K562 (cell line): ENCODE data around the gene SFXN3. TPM values are rescaled to one million over a fixed set of nuclear protein-coding genes. Genes with fewer than 3 reads are reported as not detected.

ENCODE experiments used
- ATAC-seq: fragments of 200-7000 bp; cut with Tn5 transposase; 3 replicates; pipeline ENCODE4 v1.9.1; 2020; ENCODE audit warnings: moderate library complexity
- BruUV-seq: library from RNA; stranded (reverse); fragments of 400-500 nt; replicated peaks from 2 replicates; lab custom pipeline; 2021; lab: Mats Ljungman, UMichigan
- CTCF ChIA-PET: fragments of 300-600 bp; formaldehyde crosslinking; extraction: SDS; loops from one replicate; lab custom pipeline; 2021; ENCODE audit warnings: low intra/inter-chr PET ratio; lab: Yijun Ruan, JAX
- POLR2A ChIA-PET: fragments of 300-600, 350-650 bp; sonication (Branson Sonifier 250); formaldehyde crosslinking; extraction: SDS; loops from one replicate; lab custom pipeline; 2021; ENCODE audit warnings: antibody characterized with exemption, inconsistent platforms; lab: Yijun Ruan, JAX
- DNase-seq, 4 experiments: peaks; one replicate each; pipeline versions ENCODE4 v3.0.0 to v3.0.0-alpha.2; 2011 to 2018; ENCODE audit warnings: low spot score in 3 of 4, mixed read lengths in 3 of 4; ENCODE audit errors: extremely low read depth in 1 of 4
- FAIRE-seq: peaks from 2 replicates; lab custom pipeline; 2011; peaks lifted over from hg19 to GRCh38; lab: Jason Lieb, UNC
- H2AFZ ChIP-seq: 2 replicates; pipeline ENCODE4 v1.6.0; 2011; ENCODE audit warnings: low read depth, low read length, control low read depth, inconsistent platforms
- H3K27ac ChIP-seq: fragments of 200-600 bp; 3 replicates; pipeline ENCODE4 v1.8.0; 2011; ENCODE audit warnings: low read depth, mild to moderate bottlenecking, control low read depth, inconsistent platforms, low read length, moderate library complexity, mixed read lengths; ENCODE audit errors: extremely low read depth
- H3K27me3 ChIP-seq, 2 experiments: fragments of 300-600 bp in 1 of 2; 2 replicates in 1 of 2; 3 replicates in 1 of 2; pipeline versions ENCODE4 v1.6.0 to v1.8.0; 2011; ENCODE audit warnings: inconsistent platforms in 2 of 2, low read length in 2 of 2, mild to moderate bottlenecking in 1 of 2, mixed read lengths in 1 of 2, moderate library complexity in 1 of 2; ENCODE audit not compliant: control insufficient read depth in 2 of 2, insufficient read depth in 2 of 2
- H3K36me3 ChIP-seq: fragments of 300-600 bp; 3 replicates; pipeline ENCODE4 v1.8.0; 2011; ENCODE audit warnings: mild to moderate bottlenecking, low read length, inconsistent platforms; ENCODE audit not compliant: control insufficient read depth, insufficient read depth
- H3K4me1 ChIP-seq, 2 experiments: fragments of 200-600 bp in 1 of 2; replicated peaks in 1 of 2; 2 replicates in 1 of 2; 3 replicates in 1 of 2; pipeline versions ENCODE4 v1.5.1 to v1.8.0; 2011; ENCODE audit warnings: inconsistent platforms in 2 of 2, low read length in 2 of 2, mild to moderate bottlenecking in 1 of 2, mixed read lengths in 1 of 2, moderate library complexity in 1 of 2; ENCODE audit not compliant: control insufficient read depth in 2 of 2, insufficient read depth in 2 of 2
- H3K4me2 ChIP-seq: 2 replicates; pipeline ENCODE4 v1.6.1; 2011; ENCODE audit warnings: low read length, control low read depth, inconsistent platforms, mixed read lengths; ENCODE audit not compliant: insufficient read depth
- H3K4me3 ChIP-seq: fragments of 200-600 bp; sonication (generic), shearing (Covaris generic); 2 replicates; pipeline ENCODE4 v1.5.1; 2016; ENCODE audit warnings: control low read depth, inconsistent platforms
- H3K79me2 ChIP-seq: fragments of 200-600 bp; 3 replicates; pipeline ENCODE4 v1.8.0; 2011; ENCODE audit warnings: low read length, inconsistent platforms; ENCODE audit not compliant: control insufficient read depth, insufficient read depth
- H3K9ac ChIP-seq, 2 experiments: 2 replicates each; pipeline versions ENCODE4 v1.6.0 to v1.6.1; 2011; ENCODE audit warnings: low read depth in 2 of 2, low read length in 2 of 2, control low read depth in 1 of 2, inconsistent platforms in 1 of 2, mild to moderate bottlenecking in 1 of 2, mixed read lengths in 1 of 2; ENCODE audit not compliant: insufficient read depth in 1 of 2
- H3K9me1 ChIP-seq: one replicate; pipeline ENCODE4 v1.6.0; 2011; ENCODE audit warnings: inconsistent platforms, mild to moderate bottlenecking, low read length, moderate library complexity; ENCODE audit not compliant: control insufficient read depth, insufficient read depth
- H3K9me3 ChIP-seq: replicated peaks from 2 replicates; pipeline ENCODE4 v1.5.1; 2011; ENCODE audit warnings: low read depth, low read length, inconsistent platforms; ENCODE audit not compliant: control insufficient read depth, insufficient read depth
- H4K20me1 ChIP-seq: replicated peaks from 2 replicates; pipeline ENCODE4 v1.6.1; 2011; ENCODE audit warnings: low read length, inconsistent platforms, mixed read lengths; ENCODE audit not compliant: control insufficient read depth, insufficient read depth
- BHLHE40 ChIP-seq: IDR thresholded peaks from 2 replicates; pipeline ENCODE4 v1.6.1; 2011; ENCODE audit warnings: low read length, improper control_type of control experiment
- MEIS2 ChIP-seq: fragments of 450-650 bp; IDR thresholded peaks from 2 replicates; pipeline ENCODE4 v1.6.1; 2014; ENCODE audit warnings: mild to moderate bottlenecking; ENCODE audit not compliant: partially characterized antibody
- PBX2 ChIP-seq, 2 experiments: IDR thresholded peaks in 1 of 2; conservative IDR thresholded peaks in 1 of 2; 2 replicates each; pipeline ENCODE4 v1.6.1; 2016; ENCODE audit warnings: low read depth in 2 of 2, mild to moderate bottlenecking in 1 of 2, missing compliant biosample characterization in 1 of 2, missing genetic modification characterization in 1 of 2, moderate library complexity in 1 of 2
- PKNOX1 ChIP-seq: fragments of 450-650 bp; IDR thresholded peaks from 2 replicates; pipeline ENCODE4 v1.6.1; 2016
- STAT5A ChIP-seq: IDR thresholded peaks from 2 replicates; pipeline ENCODE4 v1.6.1; 2012; ENCODE audit warnings: low read length, inconsistent platforms, borderline replicate concordance
- ZNF384 ChIP-seq: IDR thresholded peaks from 2 replicates; pipeline ENCODE4 v1.6.1; 2012; ENCODE audit warnings: low read depth, low read length, improper control_type of control experiment
- WGBS: fragments of 100-300 bp; shearing (Covaris generic); methylation state at CpG from one replicate; pipeline ENCODE4 v1.1.6; 2016; ENCODE audit warnings: low coverage, mixed read lengths; ENCODE audit not compliant: insufficient coverage; ENCODE audit errors: missing lambda C conversion rate; 5-methylcytosine and 5-hydroxymethylcytosine counted together
- in situ Hi-C: fragments of 300-500 bp; cut with MboI; formaldehyde crosslinking; loops from 4 replicates; pipeline ENCODE4 v1.15.0; 2018; ENCODE audit warnings: inconsistent platforms, mixed read lengths
- intact Hi-C: fragments of 100-400 bp; cut with micrococcal nuclease; formaldehyde crosslinking; loops from 2 replicates; pipeline ENCODE4 v1.14.2; 2022
- polyA plus RNA-seq, 8 experiments: library from polyadenylated mRNA; depleted of rRNA in 4 of 8; stranded (reverse) in 5 of 8; unstranded in 3 of 8; fragments of >200 nt; fragmentation: Nextera tagmentation in 2 of 8; fragmentation: Illumina TruSeq in 1 of 8; extraction: Ambion mirVana in 2 of 8; extraction: Trizol in 1 of 8; gene quantifications; 2 replicates each; pipeline versions ENCODE4 v1.2.1 to v1.2.3, GENCODE V29; 2011 to 2014; ENCODE audit warnings: inconsistent platforms in 1 of 8, missing spikeins in 1 of 8
- total RNA-seq, 7 experiments: library from RNA; depleted of rRNA in 6 of 7; stranded (reverse); fragments of >200 nt in 6 of 7; fragmentation: Illumina TruSeq in 2 of 7; extraction: Trizol in 2 of 7; gene quantifications; 2 replicates each; pipeline versions ENCODE4 v1.2.1 to v1.2.3, GENCODE V29; 2011 to 2021; ENCODE audit warnings: low replicate concordance in 1 of 7

Gene SFXN3
- total and polyA plus RNA-seq, 9 of the 15 experiments (the other 6 are each of a cell fraction or from before 2014, with no cell fraction given) = 0.24 to 4.6 (median 0.86) TPM

- Histone ChIP-seq H3K9me1 (no peaks in the 10 kb centered on the region), H3K27ac (no peak overlapping the region), H3K79me2 (no peaks in the 10 kb centered on the region), H3K27me3 (peaks cover 2 to 59% of the 10 kb centered on the region in 2 experiments; a peak in 3 of 5 replicates), H2AFZ (no peak overlapping the region), H3K4me1 (peaks cover 0 to 10% of the 10 kb centered on the region in 2 experiments; a peak in 2 of 5 replicates), H3K36me3 (no peaks in the 10 kb centered on the region), H4K20me1 (no peaks in the 10 kb centered on the region), H3K4me3 (no peak overlapping the region), H3K9me3 (no peaks in the 10 kb centered on the region), H3K9ac (0 out of 4 replicates have a peak overlapping the region, but pooled peaks of 1 of the 2 experiments have one; percentile 14), H3K4me2 (no peak overlapping the region)
- ATAC-seq (no peak), DNase-seq (no peak), FAIRE-seq (no peak)
- 1% methylated on average over 10 of the region's 14 CpGs for WGBS
- intact Hi-C loops (no loop called here), in situ Hi-C loops (no loop called here)
- ChIA-PET POLR2A (interaction anchor here (0.8 kb wide), 1 partner anchor 13 kb away, joined by 3 read pairs; no protein-coding TSS in a partner anchor), CTCF (no interaction called here)
- BruUV-seq = no TSS peak
- TF ChIP-seq BHLHE40 = no peak
- no peak for TF ChIP-seq PBX2 (CRISPR knock-in tag; IDR thresholded peaks at IDR 0.05; ENCODE audit: low read depth)
- TF ChIP-seq PBX2 (tag; conservative IDR thresholded peaks at IDR 0.05; ENCODE audit: low read depth) = peak; percentile 45
- peak; percentile 50 for TF ChIP-seq MEIS2
- TF ChIP-seq STAT5A = no peak
- TF ChIP-seq PKNOX1 = peak; percentile 33; the same call in 1 of the 2 replicates
- TF ChIP-seq ZNF384 = no peak
Observed at GRCh38 chr10:101087965-101088364, 56.9 kb downstream of the SFXN3 start.
